K562 treated with DMSO at 1 percent for 12 hours (cell line): ENCODE measurements around the gene BARHL1. TPM values are rescaled to one million over a fixed set of nuclear protein-coding genes. Genes with fewer than 3 reads are reported as not detected.

Experiments
- total RNA-seq: library from RNA; unstranded; fragments of 300-600 nt; gene quantifications from 2 replicates; pipeline ENCODE4 v1.2.3, GENCODE V29; 2022; ENCODE audit not compliant: insufficient read depth

Gene BARHL1
- total RNA-seq = not detected in 2 replicates

DNA sequence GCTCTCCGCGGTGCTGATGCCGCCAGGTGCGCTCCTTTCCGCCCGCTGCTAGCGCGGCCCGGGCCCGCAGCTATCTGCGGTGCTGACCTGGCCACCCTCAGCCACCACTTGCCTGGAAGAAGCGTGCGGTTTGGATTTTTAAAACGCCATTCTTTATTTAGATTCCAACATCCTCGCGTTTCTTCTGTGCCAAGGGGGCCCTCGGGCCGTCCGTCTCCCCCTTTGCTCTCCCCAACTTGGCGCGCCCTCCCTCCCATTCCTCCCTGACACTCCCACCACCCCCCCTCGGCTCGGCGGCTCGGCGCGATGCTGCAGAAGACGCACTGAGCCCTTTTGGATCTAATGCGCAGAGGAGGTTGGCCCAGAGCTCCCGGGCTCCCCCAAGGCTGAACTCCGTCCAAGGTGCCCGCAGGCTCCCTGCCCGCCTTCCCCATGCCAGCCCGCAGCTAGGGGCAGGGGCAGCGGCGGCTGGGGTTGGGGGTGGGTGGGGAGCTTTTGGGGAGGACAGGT is at the start of gene BARHL1:
TSS of gene BARHL1 (plus strand) at position 331 of the 510 bp plus-strand sequence. CDS start 192 bp downstream, outside the sequence.

Other genes with a start within 250 kb of the BARHL1 start
- 8.4 and 23.6 TPM in 2 replicates for gene SETX, start 227.6 kb upstream of the BARHL1 start, total RNA-seq
- 12.8 and 19.3 TPM in 2 replicates for gene TTF1, start 175.8 kb upstream of the BARHL1 start, total RNA-seq
- gene CFAP77, start 172.4 kb upstream of the BARHL1 start, total RNA-seq = not detected in 2 replicates
- 5.6 and 8.5 TPM in 2 replicates for gene DDX31, start 87.4 kb downstream of the BARHL1 start, total RNA-seq
- gene GTF3C4, start 87.9 kb downstream of the BARHL1 start, total RNA-seq = 2.5 and 11.2 TPM in 2 replicates